Germinal center (tissue), 1 donor: ENCODE results near the gene KDM1B.
"Not testable (repeated sequence)": the region's sequence is repeated elsewhere in the genome, so short reads cannot be mapped to it uniquely, and the experiment has no call there.

ENCODE experiments used
- DNase-seq: peaks from one replicate; pipeline ENCODE4 v3.0.0; 2012; ENCODE audit warnings: mixed read lengths, low spot score

KDM1B gene

GRCh38 chr6:18148304-18149025, 6.8 kb upstream of the KDM1B start:
- no peak for DNase-seq

GRCh38 chr6:18151391-18151790, 3.8 kb upstream of the KDM1B start:
- not testable (repeated sequence) for DNase-seq

GRCh38 chr6:18151801-18152200, 3.4 kb upstream of the KDM1B start:
- DNase-seq = no peak

DNA sequence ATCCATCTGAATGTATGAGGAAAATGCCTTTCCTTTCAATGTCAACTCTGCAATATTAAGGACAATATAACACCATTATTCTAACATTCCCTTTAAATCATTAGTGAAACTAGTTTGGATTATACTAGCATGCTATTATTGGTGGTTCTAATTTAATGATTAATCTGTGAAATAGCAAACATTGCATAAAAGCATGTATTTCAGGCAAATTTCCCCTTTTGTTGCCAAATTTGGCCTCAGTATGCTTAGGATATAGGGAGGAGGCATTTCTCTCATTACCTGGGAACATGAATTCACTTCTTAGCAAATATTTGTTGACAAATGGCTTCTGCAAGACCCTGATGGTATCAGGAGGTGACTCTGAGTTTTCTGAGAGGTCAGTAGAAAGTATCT, 1.9 kb upstream of the KDM1B start:
- DNase-seq = no peak

GRCh38 chr6:18154507-18155149, 594 bp upstream of the KDM1B start, which contains the start of gene TPMT:
TPMT (minus strand) TSS chr6:18155077; CDS start chr6:18149127, 5,950 bp downstream.
- DNase-seq = no peak

- DNase-seq = peak; percentile 80
Observed at GRCh38 chr6:18155864-18156421, 721 bp downstream of the KDM1B start.

DNA sequence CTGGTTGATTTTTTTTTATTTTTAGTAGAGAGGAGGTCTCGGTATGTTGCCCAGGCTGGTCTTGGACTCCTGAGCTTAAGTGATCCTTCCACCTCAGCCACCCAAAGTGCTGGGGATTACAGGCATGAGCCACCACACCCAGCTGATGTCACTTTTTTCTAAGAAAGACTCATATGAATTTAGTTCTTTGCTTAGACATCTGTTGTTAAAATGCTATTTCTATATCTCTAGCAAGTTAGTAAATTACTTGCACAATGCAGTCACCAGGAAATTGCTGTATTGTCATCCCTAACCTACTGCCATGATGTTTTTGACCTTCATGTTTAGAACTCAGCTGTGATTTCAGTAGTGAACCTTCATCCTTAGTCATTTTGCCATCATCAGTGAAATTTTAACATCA, 5.7 kb downstream of the KDM1B start:
- DNase-seq = no peak

- no peak for DNase-seq
Observed at GRCh38 chr6:18161431-18161830, 6.2 kb downstream of the KDM1B start.

DNA sequence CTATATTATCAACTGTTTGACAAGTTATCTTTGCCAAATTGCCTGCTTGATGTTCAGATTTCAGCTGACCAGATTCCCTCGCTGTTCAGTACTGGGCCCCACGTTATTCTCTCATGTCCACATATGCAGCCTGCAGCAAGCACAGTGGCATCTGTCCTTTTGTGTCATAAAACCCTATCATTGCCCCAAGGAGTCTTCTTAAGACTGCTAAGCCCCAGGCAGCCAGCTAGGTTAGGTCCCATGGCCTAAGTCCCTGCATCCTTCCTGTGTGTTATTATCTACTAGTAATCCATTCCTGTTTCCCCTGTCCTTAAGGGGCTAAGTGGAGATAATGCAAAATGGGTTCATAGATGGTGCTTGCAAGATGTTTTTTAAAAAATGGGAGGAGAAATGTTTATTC, 7.2 kb downstream of the KDM1B start:
- no peak for DNase-seq

- no peak for DNase-seq
Observed at GRCh38 chr6:18165751-18166150, 10.5 kb downstream of the KDM1B start.

DNA sequence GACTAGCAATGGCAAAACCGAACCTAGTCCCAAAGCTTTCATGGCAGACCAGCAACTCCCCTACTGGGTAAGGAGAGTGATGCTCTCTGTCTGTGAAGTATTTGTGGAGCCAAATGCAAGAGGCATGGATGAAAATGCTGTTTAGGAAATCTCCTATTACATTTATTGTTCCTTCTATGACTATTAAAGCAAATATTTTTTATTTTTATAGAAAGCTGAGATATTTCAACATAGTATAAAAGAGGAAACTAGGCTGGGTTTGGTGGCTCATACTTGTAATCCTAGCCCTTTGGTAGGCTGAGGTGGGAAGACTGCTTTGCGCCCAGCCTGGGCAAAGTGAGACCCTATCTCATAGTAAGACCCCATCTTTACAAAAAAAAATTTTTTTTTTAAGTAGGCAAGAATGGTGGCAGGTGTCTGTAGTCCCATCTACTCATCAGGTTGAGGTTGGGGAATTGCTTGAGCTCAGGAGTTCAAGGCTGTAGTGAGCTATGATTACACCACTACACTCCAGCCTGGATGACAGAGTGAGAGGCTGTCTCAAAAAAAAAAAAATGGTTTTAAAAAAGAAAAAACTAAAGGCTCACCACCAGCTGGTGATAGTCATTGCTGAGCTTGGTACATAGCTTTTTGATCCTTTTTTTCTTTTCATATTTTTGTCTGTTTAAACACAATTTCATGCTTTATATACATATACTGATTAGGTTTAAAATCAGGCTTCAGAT, 11.3 kb downstream of the KDM1B start:
- DNase-seq = no peak

DNA sequence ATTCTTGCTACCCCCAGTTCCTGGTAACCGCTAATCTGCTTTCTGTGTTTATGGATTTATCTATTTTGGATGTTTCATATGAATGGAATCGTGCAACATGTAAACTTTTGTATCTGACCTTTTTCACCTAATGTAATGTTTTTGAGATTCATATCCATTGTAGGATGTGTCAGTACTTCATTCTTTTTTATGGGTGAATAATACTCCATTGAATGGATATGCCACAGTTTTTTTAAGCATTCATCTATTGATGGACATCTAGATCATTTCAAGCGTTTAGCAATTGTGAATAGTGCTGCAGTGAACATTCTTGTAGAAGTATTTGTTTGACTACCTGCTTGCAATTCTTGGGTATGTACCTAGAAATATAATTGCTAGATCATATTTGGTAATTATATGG, 13.0 kb downstream of the KDM1B start:
- DNase-seq = no peak

DNA sequence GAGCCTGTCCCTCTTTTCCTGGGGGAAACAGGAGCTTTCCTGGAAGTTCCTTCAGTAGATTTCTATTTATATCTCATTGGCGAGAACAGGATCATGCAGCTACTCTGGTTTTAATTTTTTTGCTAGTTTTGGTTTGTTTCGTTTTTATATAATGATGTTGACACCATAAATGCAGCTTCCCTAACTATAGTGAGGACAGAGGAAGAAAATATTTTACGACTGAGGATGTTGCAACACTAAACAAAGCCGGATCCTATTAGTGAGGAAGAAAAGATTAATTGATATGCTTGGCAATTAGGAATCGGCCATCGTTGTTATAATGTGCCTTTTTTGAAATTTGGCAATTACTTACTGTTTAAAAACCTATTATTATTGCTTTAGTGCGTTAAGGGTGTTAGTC, 16.6 kb downstream of the KDM1B start:
- no peak for DNase-seq

- not testable (repeated sequence) for DNase-seq
Observed at GRCh38 chr6:18176198-18176597, 21.0 kb downstream of the KDM1B start.

GRCh38 chr6:18177286-18177965, 22.2 kb downstream of the KDM1B start:
- DNase-seq = no peak

DNA sequence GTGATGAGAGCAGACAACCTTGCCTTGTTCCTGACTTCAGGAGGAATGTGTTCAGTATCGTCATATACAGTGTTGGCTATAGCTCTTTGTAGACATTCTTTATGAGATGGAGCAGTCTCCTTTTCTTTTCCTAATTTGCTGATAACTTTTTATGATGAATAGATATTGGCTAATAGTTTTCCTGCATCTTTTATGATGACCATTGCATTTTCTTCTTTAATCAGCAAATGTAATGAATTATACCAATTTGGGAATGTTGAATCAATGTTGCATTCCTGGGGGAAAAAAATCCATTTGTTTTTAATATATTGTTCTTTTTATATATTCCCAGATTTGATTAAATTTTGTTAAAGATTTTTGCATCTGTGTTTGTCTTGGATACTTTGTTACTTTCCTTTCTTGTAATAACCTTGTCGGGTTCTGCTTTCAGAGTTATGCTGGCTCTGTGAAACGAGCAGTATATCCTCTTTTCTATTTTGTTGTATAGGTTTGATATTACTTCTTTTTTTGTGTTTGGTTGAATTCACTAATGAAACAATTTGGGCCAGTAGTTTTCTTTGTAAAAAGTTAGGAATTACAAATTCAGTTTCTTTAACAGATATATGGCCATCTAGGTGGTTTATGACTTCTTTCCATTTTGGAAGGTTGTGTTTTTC, 23.9 kb downstream of the KDM1B start:
- no peak for DNase-seq

DNA sequence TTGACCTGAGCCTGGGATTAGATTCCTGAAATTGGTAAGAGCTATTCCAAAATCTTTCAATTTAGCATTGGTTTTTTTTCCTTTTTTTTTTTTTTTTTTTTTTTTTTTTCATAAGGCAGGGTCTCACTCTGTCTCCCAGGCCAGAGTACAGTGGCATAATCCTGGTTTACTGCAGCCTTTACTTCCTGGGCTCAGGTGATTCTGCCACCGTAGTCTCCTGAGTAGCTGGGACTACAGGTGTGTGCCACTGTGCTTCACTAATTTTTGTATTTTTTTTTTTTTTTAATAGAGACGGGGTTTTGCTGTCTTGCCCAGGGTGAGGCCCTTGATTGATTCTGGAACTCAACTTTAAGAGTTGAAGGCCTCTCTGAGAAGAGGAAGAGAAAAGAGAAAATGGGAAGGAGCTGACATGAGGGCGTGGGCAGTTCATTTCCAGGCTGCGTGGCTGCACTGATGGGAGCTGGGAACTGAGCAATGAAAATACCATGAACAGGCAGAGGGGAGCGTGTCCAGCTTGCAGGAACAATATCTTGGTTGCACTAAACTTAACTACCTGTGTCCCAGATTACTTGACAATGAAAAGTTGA, 24.6 kb downstream of the KDM1B start:
- no peak for DNase-seq

DNA sequence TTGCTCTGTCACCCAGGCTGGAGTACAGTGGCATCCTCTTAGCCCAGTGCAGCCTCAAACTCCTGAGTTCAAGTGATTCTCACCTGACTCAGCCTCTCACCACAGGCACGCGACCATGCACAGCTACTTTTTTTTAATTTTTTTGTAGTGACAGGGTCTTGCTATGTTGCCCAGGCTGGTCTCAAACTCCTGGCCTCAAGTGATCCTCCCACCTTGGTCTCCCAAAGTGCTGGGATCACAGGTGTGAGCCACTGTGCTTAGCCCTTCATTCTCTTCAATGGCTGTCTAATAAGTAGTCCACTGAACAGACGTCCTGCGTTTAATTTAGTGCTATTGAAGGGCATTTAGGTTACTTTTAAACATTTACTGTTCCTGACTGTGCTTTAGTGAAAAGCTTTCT, 27.3 kb downstream of the KDM1B start:
- DNase-seq = no peak

- DNase-seq = no peak
Observed at GRCh38 chr6:18183766-18184165, 28.5 kb downstream of the KDM1B start.

DNA sequence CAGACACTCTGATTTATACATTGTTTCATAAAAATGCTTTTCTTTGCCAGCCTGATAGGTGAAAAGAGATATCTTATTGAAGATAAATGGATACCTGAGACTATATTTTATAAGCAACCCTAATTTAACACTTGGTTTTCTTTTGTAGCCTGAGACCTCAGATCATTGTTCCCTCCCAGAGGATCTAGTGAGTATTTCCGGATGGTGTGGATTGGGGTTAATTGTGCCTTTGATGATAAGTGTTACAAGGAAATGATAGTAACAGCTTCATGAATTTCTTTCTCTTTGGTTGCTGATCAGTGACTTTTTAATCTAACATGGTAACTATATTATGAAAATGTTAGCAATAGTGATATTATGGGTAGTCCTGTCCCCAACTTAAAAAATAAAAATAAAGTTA, 30.4 kb downstream of the KDM1B start:
- no peak for DNase-seq

DNA sequence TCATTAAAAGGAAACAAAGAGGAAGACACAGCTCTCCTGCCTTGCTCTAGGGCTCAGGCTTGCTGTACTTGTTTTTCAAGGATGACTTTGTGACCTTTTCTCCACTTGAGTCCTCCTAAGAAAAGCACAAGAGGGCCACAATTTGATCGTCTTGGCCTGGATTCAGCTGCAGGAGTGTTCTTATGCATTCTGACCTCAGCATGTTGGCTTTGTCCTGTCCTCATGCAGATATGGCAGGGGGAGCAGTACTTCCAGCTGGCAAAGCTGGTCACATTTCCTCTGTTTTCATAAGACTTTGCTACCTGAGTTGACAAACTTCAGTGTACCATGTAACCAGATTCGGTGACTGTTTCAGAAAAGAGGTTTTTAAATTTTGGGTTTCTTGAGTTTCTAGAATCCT, 30.8 kb downstream of the KDM1B start:
- no peak for DNase-seq
